ENCODE measurements around the gene IL31. TPM values are rescaled to one million over a fixed set of nuclear protein-coding genes. Genes with fewer than 3 reads are reported as not detected.

The IL31 gene
- total RNA-seq, 2 experiments from 2014 or later: not detected

GRCh38 chr12:122208073-122208820 is 34.2 kb upstream of the IL31 start:
- POLR2A ChIA-PET: interaction anchor here (0.6 kb wide), 2 partner anchors 141 to 517 kb away, joined by 3 to 5 read pairs; no protein-coding TSS in a partner anchor
- no peaks in the 10 kb centered on the region; the same call in 1 of the 2 replicates for H4K20me1 ChIP-seq (ENCODE audit: insufficient read depth, low read length)
- intact Hi-C loops (cut with micrococcal nuclease; ENCODE audit: unreplicated experiment): no loop called here
- DNase-seq (ENCODE audit: low spot score): no peak
- no peaks in the 10 kb centered on the region for H3K79me2 ChIP-seq (ENCODE audit: insufficient read depth, low read depth, low read length)
- TSS peak; percentile 63 for BruUV-seq (replicated peaks)
- H3K4me1 ChIP-seq (ENCODE audit: insufficient read depth, low read length, poor library complexity, severe bottlenecking): no peaks in the 10 kb centered on the region
- no peaks in the 10 kb centered on the region for H3K9me2 ChIP-seq (ENCODE audit: insufficient read depth, low read length)
- no peaks in the 10 kb centered on the region for H3K9me3 ChIP-seq (ENCODE audit: low read length)
- peaks cover 68% of the 10 kb centered on the region for H3K36me3 ChIP-seq (ENCODE audit: insufficient read depth, low read length)
- no peak overlapping the region for H3K4me3 ChIP-seq (ENCODE audit: low read depth, low read length, poor library complexity, severe bottlenecking)
- no peak for TF ChIP-seq EZH2phosphoT487 (IDR thresholded peaks at IDR 0.05; ENCODE audit: borderline replicate concordance, low read depth, low read length)
- TF ChIP-seq CTCF (conservative IDR thresholded peaks at IDR 0.05; ENCODE audit: low read length): no peak
- H3K4me2 ChIP-seq (ENCODE audit: low read length): no peak overlapping the region
- CTCF ChIA-PET (ENCODE audit: unreplicated experiment): no interaction called here
- H3K27ac ChIP-seq (ENCODE audit: low read depth, low read length, poor library complexity, severe bottlenecking): no peak overlapping the region
- H2AFZ ChIP-seq (ENCODE audit: low read length): no peak overlapping the region

DNA sequence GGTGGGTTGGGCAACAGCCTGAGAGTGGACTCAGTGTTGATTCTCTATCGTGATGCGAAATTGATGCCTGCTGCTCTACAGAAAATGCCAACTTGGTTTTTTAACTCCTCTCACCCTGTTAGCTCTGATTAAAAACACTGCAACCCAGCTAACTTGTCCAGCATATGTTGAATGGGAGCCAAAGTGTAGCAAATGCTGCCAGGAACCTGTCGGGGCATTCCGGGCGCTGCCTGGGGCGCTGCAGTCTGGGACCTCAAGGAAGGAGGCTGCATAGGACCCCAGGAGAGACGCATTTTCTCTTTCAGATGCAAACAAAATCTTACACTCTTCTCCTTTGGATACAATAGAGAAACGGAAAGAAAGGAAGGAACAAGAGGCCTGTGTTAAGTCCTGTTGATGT is 33.4 kb upstream of the IL31 start:
- Histone ChIP-seq H3K9me2 (ENCODE audit: insufficient read depth, low read length) (no peaks in the 10 kb centered on the region), H3K4me2 (ENCODE audit: low read length) (no peak overlapping the region), H3K4me1 (ENCODE audit: insufficient read depth, low read length, poor library complexity, severe bottlenecking) (no peaks in the 10 kb centered on the region), H4K20me1 (ENCODE audit: insufficient read depth, low read length) (no peaks in the 10 kb centered on the region; the same call in 1 of the 2 replicates), H3K79me2 (ENCODE audit: insufficient read depth, low read depth, low read length) (no peaks in the 10 kb centered on the region), H3K9me3 (ENCODE audit: low read length) (no peaks in the 10 kb centered on the region), H3K36me3 (ENCODE audit: insufficient read depth, low read length) (peaks cover 60% of the 10 kb centered on the region), H2AFZ (ENCODE audit: low read length) (no peak overlapping the region), H3K4me3 (ENCODE audit: low read depth, low read length, poor library complexity, severe bottlenecking) (no peak overlapping the region), H3K27ac (ENCODE audit: low read depth, low read length, poor library complexity, severe bottlenecking) (no peak overlapping the region)
- BruUV-seq (replicated peaks): no TSS peak
- ChIA-PET CTCF (ENCODE audit: unreplicated experiment) (no interaction called here), POLR2A (interaction anchor here (0.5 kb wide), 1 partner anchor 210 kb away, joined by 3 read pairs; no protein-coding TSS in a partner anchor)
- TF ChIP-seq CTCF (conservative IDR thresholded peaks at IDR 0.05; ENCODE audit: low read length) (no peak), EZH2phosphoT487 (IDR thresholded peaks at IDR 0.05; ENCODE audit: borderline replicate concordance, low read depth, low read length) (no peak)
- no peak for DNase-seq (ENCODE audit: low spot score)
- intact Hi-C loops (cut with micrococcal nuclease; ENCODE audit: unreplicated experiment): no loop called here

DNA sequence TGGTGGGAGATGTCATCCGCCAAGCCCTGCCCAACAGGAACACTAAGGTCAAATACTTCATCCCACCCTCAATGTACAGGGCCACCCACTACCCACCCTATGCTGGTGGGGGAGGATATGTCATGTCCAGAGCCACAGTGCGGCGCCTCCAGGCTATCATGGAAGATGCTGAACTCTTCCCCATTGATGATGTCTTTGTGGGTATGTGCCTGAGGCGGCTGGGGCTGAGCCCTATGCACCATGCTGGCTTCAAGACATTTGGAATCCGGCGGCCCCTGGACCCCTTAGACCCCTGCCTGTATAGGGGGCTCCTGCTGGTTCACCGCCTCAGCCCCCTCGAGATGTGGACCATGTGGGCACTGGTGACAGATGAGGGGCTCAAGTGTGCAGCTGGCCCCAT is 33.0 kb upstream of the IL31 start:
- Histone ChIP-seq H4K20me1 (ENCODE audit: insufficient read depth, low read length) (no peaks in the 10 kb centered on the region; the same call in 1 of the 2 replicates), H3K36me3 (ENCODE audit: insufficient read depth, low read length) (peaks cover 56% of the 10 kb centered on the region), H2AFZ (ENCODE audit: low read length) (no peak overlapping the region), H3K9me3 (ENCODE audit: low read length) (no peaks in the 10 kb centered on the region), H3K4me3 (ENCODE audit: low read depth, low read length, poor library complexity, severe bottlenecking) (no peak overlapping the region), H3K4me1 (ENCODE audit: insufficient read depth, low read length, poor library complexity, severe bottlenecking) (no peaks in the 10 kb centered on the region), H3K4me2 (ENCODE audit: low read length) (no peak overlapping the region), H3K79me2 (ENCODE audit: insufficient read depth, low read depth, low read length) (no peaks in the 10 kb centered on the region), H3K9me2 (ENCODE audit: insufficient read depth, low read length) (no peaks in the 10 kb centered on the region), H3K27ac (ENCODE audit: low read depth, low read length, poor library complexity, severe bottlenecking) (no peak overlapping the region)
- DNase-seq (ENCODE audit: low spot score): no peak
- ChIA-PET POLR2A (interaction anchor here (0.5 kb wide), 1 partner anchor 209 kb away, joined by 3 read pairs; no protein-coding TSS in a partner anchor), CTCF (ENCODE audit: unreplicated experiment) (no interaction called here)
- TF ChIP-seq EZH2phosphoT487 (IDR thresholded peaks at IDR 0.05; ENCODE audit: borderline replicate concordance, low read depth, low read length) (no peak), CTCF (conservative IDR thresholded peaks at IDR 0.05; ENCODE audit: low read length) (no peak)
- BruUV-seq (replicated peaks): no TSS peak
- intact Hi-C loops (cut with micrococcal nuclease; ENCODE audit: unreplicated experiment): no loop called here

Measured in OCI-LY7 (cell line).